ENCODE measurements around the gene SLC1A3.

The SLC1A3 gene

DNA sequence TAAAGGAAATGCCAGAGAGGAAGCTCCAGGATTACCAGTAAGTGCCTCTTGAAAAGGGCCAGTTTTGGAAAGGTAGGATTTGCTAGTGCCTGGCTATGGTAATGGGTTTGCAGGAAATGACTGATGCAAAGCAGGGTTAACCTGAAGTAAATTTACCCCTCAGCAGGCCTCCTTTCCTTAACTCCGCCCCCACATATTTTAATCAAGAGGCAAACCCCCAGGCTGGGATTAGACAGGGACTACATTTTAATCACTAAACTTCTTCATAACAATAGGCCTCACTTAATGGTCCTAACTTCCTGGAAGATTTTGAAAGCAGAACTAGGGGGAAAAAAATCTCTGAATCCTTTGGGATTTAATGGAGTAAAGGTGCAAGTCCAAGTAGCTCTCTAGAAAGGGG is 10.2 kb upstream of the SLC1A3 start:
- TF ChIP-seq EGR1 (IDR thresholded peaks at IDR 0.05) (no peak), CEBPB (IDR thresholded peaks at IDR 0.05) (no peak), TAF1 (IDR thresholded peaks at IDR 0.05; ENCODE audit: low read depth) (no peak), FOXM1 (IDR thresholded peaks at IDR 0.05; ENCODE audit: borderline replicate concordance, low read depth) (no peak), ZBTB7A (IDR thresholded peaks at IDR 0.05; ENCODE audit: low read depth) (no peak), TEAD4 (IDR thresholded peaks at IDR 0.05) (no peak), TCF12 (IDR thresholded peaks at IDR 0.05; ENCODE audit: low read depth) (no peak), EP300 (IDR thresholded peaks at IDR 0.05; ENCODE audit: borderline replicate concordance) (no peak), CREB1 (IDR thresholded peaks at IDR 0.05; ENCODE audit: low read depth) (no peak), YY1 (IDR thresholded peaks at IDR 0.05; ENCODE audit: low read depth) (no peak), NFIC (IDR thresholded peaks at IDR 0.05) (no peak)
- TF ChIP-seq, protein P1, sequence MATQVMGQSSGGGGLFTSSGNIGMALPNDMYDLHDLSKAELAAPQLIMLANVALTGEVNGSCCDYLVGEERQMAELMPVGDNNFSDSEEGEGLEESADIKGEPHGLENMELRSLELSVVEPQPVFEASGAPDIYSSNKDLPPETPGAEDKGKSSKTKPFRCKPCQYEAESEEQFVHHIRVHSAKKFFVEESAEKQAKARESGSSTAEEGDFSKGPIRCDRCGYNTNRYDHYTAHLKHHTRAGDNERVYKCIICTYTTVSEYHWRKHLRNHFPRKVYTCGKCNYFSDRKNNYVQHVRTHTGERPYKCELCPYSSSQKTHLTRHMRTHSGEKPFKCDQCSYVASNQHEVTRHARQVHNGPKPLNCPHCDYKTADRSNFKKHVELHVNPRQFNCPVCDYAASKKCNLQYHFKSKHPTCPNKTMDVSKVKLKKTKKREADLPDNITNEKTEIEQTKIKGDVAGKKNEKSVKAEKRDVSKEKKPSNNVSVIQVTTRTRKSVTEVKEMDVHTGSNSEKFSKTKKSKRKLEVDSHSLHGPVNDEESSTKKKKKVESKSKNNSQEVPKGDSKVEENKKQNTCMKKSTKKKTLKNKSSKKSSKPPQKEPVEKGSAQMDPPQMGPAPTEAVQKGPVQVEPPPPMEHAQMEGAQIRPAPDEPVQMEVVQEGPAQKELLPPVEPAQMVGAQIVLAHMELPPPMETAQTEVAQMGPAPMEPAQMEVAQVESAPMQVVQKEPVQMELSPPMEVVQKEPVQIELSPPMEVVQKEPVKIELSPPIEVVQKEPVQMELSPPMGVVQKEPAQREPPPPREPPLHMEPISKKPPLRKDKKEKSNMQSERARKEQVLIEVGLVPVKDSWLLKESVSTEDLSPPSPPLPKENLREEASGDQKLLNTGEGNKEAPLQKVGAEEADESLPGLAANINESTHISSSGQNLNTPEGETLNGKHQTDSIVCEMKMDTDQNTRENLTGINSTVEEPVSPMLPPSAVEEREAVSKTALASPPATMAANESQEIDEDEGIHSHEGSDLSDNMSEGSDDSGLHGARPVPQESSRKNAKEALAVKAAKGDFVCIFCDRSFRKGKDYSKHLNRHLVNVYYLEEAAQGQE (IDR thresholded peaks at IDR 0.05; ENCODE audit: low read depth), result no peak
- TF ChIP-seq, protein P2, sequence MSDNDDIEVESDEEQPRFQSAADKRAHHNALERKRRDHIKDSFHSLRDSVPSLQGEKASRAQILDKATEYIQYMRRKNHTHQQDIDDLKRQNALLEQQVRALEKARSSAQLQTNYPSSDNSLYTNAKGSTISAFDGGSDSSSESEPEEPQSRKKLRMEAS (IDR thresholded peaks at IDR 0.05), result no peak

DNA sequence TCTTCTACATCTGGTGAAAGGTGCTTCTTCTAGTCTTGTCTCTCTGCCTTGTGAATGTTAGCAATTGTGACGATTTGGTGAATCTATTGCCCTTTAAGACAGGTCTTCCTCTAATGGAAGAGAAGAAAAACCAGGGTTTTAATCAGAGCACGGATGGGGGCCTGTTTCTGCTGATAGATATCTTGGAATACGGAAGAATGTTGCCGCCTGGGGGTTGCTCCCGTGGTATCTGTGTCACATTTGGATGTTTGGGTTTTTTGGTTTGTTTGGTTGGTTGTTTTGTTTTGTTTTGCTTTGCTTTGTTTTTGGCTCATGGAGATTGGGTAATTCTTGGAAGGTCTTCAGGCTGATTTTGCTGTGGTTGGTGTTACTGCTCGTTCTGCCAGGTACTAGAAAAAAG is 9.7 kb upstream of the SLC1A3 start:
- no peak for TF ChIP-seq ZBTB7A (IDR thresholded peaks at IDR 0.05; ENCODE audit: low read depth)

DNA sequence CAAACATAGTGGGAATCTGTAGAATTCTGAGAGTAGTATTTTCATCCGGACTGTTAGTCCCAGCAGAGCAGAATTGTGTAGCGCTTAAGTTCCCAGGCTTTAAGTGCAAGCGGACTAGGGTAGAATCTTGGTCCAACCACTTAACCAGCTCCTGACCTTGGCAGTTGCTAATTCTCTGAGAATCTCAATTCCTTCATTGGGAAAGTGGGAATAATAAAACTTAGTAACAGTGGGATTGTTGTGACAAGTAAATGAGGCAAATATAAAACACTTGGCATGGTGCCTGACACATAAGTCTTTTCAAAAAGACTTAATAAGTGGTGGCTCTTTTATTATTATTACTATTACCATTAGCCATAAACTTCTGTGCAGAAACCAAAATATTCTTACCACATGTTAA is 8.4 kb upstream of the SLC1A3 start:
- TF ChIP-seq CREB1 (IDR thresholded peaks at IDR 0.05; ENCODE audit: low read depth) (no peak), RAD21 (IDR thresholded peaks at IDR 0.05; ENCODE audit: low read depth) (no peak), EP300 (IDR thresholded peaks at IDR 0.05; ENCODE audit: borderline replicate concordance) (no peak), NFIC (IDR thresholded peaks at IDR 0.05) (no peak), FOXM1 (IDR thresholded peaks at IDR 0.05; ENCODE audit: borderline replicate concordance, low read depth) (no peak), TCF12 (IDR thresholded peaks at IDR 0.05; ENCODE audit: low read depth) (no peak), CEBPB (IDR thresholded peaks at IDR 0.05) (no peak), TEAD4 (IDR thresholded peaks at IDR 0.05) (no peak), EGR1 (IDR thresholded peaks at IDR 0.05) (no peak)
- TF ChIP-seq, protein P2 (IDR thresholded peaks at IDR 0.05), result no peak

DNA sequence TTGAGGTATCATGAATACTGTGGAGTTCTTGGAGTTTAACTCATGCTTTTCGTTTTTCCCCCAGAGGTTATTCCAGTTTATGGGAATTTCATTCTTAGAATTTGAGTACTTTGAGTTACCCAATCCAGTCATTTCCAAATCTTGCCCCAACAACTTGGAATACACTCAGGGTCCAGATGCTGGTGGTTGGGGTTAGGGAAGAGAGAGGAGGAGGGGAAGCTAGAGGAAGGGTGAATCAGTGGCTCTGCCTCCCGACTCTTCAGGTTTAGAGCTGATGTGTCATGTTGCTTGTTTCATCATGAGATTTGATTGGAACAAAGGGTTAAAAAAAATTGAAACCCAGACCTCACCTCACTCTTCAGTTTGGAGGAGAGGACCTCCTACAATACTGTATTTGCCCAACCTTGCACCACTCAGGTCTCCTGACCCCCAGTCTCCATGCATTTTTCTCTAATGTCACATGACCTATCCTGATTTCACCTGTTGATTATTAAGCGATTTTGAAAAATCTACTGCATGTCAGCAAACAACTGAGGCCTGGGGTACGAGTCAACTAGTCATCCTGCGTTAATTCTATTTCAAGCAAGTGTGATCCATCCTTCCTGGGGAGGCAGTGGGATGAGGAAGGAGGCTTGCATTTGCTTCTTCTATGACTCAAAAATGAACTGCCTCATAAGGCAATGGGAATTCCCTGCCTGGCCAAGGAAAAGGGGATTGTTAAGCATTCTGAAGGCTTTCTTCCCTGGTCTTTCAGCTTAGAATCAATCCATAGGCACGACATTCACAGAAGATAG is 6.2 kb upstream of the SLC1A3 start:
- TF ChIP-seq CREB1 (IDR thresholded peaks at IDR 0.05; ENCODE audit: low read depth) (no peak), NFIC (IDR thresholded peaks at IDR 0.05) (no peak), TCF12 (IDR thresholded peaks at IDR 0.05; ENCODE audit: low read depth) (no peak), TAF1 (IDR thresholded peaks at IDR 0.05; ENCODE audit: low read depth) (no peak), EGR1 (IDR thresholded peaks at IDR 0.05) (no peak), EP300 (IDR thresholded peaks at IDR 0.05; ENCODE audit: borderline replicate concordance) (no peak), FOXM1 (IDR thresholded peaks at IDR 0.05; ENCODE audit: borderline replicate concordance, low read depth) (no peak), TEAD4 (IDR thresholded peaks at IDR 0.05) (no peak), ZBTB7A (IDR thresholded peaks at IDR 0.05; ENCODE audit: low read depth) (no peak), YY1 (IDR thresholded peaks at IDR 0.05; ENCODE audit: low read depth) (no peak), RAD21 (IDR thresholded peaks at IDR 0.05; ENCODE audit: low read depth) (no peak), CEBPB (IDR thresholded peaks at IDR 0.05) (no peak)
- TF ChIP-seq, protein P1 (IDR thresholded peaks at IDR 0.05; ENCODE audit: low read depth), result no peak
- TF ChIP-seq, protein P3, sequence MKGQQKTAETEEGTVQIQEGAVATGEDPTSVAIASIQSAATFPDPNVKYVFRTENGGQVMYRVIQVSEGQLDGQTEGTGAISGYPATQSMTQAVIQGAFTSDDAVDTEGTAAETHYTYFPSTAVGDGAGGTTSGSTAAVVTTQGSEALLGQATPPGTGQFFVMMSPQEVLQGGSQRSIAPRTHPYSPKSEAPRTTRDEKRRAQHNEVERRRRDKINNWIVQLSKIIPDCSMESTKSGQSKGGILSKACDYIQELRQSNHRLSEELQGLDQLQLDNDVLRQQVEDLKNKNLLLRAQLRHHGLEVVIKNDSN (IDR thresholded peaks at IDR 0.05), result no peak
- TF ChIP-seq, protein P2 (IDR thresholded peaks at IDR 0.05), result no peak

DNA sequence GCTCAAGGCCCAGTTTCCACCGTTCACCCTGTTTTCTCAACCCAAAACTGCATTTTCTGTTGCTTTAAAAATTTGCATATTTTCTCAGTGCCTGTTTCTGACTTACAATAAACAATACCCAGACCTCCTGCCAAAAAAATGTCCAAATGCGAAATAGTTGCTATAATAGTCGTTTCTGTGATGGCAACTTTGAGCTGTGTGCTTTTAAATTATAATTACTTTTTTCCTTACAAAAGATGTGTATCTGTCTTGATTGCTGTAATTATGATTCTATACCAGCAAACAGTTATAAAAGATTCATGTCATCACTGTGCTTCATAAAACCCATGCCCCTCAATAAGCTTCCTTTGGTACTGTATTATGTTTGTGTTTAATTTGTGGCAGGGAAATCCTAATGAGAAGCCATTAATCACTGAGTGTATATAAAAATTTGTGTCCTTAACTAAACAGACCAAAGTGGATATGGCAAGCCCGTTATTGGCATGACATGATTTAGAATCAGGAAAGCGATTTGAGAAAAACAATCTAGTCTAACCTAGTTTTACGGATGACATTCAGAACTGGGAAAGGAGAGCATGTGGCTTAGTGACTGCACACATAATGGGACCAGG is 5.4 kb upstream of the SLC1A3 start:
- TF ChIP-seq NFIC (IDR thresholded peaks at IDR 0.05) (no peak), EP300 (IDR thresholded peaks at IDR 0.05; ENCODE audit: borderline replicate concordance) (no peak), TEAD4 (IDR thresholded peaks at IDR 0.05) (no peak), TCF12 (IDR thresholded peaks at IDR 0.05; ENCODE audit: low read depth) (no peak), RAD21 (IDR thresholded peaks at IDR 0.05; ENCODE audit: low read depth) (no peak), CEBPB (IDR thresholded peaks at IDR 0.05) (no peak), EGR1 (IDR thresholded peaks at IDR 0.05) (no peak)
- TF ChIP-seq, protein P3 (IDR thresholded peaks at IDR 0.05), result no peak
- TF ChIP-seq, protein P1 (IDR thresholded peaks at IDR 0.05; ENCODE audit: low read depth), result no peak
